Measurements from ENCODE around the gene CTAGE9.
"Not testable (repeated sequence)": the region's sequence is repeated elsewhere in the genome, so short reads cannot be mapped to it uniquely, and the experiment has no call there.

Gene CTAGE9, protein sequence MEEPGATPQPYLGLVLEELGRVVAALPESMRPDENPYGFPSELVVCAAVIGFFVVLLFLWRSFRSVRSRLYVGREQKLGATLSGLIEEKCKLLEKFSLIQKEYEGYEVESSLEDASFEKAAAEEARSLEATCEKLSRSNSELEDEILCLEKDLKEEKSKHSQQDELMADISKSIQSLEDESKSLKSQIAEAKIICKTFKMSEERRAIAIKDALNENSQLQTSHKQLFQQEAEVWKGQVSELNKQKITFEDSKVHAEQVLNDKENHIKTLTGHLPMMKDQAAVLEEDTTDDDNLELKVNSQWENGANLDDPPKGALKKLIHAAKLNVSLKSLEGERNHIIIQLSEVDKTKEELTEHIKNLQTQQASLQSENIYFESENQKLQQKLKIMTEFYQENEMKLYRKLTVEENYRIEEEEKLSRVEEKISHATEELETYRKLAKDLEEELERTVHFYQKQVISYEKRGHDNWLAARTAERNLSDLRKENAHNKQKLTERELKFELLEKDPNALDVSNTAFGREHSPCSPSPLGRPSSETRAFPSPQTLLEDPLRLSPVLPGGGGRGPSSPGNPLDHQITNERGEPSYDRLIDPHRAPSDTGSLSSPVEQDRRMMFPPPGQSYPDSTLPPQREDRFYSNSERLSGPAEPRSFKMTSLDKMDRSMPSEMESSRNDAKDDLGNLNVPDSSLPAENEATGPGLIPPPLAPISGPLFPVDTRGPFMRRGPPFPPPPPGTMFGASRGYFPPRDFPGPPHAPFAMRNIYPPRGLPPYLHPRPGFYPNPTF

DNA sequence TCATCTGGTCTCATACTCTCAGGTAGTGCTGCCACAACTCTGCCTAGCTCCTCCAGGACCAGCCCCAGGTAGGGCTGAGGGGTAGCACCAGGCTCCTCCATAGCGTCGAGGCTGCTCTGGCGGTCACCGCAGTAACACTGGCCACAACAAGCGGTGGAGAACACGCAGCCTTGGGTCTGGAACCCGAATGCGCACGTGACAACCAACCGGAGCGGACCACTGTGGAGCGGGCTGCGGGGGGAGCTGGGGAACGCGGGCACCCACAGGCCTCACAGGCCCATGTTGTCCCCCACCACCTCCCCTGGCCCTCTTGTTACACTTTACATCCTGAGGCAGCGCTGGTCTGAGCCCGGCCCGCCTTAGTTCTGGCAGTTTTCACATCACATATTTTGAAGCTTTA lies at the start of gene CTAGE9:
TSS of gene CTAGE9 (minus strand) at position 101 of the 400 bp plus-strand sequence. CDS start at position 101, 0 bp downstream.
- DNase-seq, result not testable (repeated sequence)

DNA sequence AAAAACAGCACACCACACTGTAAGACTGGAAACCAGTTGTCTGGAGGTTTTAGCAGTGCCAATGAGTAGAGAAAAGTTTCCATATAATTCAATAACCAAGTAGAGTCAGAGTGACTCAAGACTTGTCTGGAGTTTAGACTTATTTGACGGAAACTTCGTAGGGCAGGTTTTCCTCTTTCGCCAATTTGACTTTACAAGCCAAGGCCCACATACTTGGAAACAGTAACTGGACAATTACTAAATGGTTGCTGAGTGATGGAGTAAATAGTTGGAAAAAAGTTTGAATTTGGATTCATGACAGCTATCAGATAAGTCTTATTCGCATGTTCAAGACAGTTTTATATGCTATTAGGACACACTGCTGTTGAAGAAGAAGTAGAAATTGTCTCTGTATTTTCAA lies 48.1 kb upstream of the CTAGE9 start:
- no peak for DNase-seq

DNA sequence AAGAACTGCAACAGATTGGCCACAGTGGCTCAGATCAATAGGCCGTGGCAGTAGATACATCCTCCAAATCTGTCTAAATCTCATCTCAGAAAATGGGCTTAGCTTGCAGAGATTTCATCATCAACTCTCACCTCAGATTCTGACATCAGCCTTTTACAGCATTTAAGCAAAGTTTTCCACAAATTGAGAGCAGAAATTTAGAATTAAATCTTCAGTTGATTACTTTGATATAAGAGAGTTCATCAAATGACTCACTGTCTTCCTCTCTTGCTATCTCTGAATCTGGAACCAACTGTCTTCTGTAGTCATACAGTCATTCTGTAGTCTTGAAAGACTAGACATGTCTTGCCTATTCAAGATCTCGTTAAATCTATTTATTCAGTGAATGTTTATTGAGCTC lies 45.2 kb upstream of the CTAGE9 start:
- no peak for DNase-seq

DNA sequence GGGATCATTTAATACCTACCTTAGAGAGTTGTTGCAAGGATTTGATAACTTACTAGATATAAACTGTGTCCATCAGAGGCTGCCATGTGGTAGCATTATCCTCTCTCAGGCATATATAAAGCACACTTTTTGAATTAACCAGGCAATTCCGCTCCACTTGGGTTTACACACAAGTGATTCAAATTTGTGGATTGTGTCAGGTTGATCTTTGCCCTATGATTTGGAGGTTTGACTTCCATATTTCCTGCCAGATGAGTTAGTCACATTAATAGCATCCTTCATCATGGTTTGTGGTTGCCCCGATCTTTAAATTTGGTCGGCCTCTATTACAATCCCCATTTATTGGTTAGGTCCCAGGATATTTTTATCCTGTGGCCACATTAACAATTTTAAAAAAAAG lies 44.8 kb upstream of the CTAGE9 start:
- no peak for DNase-seq

DNA sequence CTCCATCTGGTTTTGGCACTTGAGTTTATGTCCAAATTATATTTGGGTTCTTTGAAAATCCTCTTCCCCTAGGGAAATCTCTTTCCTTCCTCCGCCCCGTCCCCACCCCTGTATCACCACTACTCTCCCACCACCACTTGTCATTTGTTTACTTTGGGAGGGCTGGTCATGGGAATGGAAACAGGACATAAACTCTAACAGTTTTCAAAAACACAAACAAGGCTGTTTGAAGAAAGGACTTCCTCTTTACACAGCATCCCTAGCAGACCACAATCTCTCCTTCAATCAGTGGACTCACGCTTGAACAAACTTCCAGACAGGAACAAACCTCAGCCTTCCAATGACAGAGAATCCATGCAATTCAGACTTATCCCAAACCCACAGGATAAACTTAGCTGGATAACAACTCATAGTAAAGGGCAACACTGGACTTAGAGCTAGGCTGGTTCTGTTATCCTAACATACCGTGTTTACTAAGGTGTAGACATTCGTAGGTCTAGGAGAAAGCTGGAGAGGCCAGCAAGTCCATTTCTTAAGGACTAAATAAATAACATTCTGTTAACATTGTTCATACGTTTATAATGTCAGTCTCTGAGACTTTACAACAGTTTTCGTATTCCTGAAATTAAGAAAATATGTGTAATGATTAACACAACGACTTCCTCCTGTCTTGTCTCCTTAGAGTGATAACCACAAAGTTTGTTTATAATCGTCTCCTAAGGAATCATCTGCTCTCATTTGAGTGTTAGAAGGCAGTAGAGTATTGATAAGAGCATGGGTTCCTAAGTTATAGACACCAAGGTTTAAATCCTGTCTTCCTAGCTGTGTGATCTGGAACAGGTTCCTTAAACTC lies 44.1 kb upstream of the CTAGE9 start:
- no peak for DNase-seq

DNA sequence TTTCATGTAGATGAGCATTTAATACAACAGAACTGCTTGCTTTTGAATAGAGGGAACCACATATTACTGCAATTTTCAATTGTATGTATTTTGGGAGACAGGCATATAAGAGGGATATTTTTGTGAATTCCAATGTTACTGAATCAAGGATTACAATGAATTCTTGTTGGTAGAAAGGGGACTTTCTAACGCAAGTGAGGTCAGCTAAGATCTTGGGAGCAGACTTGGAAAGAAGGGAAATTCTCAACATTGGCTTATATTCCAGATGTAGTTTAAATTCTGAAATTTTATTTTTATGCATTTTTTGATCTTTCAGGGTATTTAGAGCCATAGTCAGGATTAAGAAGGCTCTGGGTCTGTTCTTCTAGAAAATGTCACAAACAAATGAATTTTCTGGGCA lies 43.3 kb upstream of the CTAGE9 start:
- DNase-seq, result no peak

DNA sequence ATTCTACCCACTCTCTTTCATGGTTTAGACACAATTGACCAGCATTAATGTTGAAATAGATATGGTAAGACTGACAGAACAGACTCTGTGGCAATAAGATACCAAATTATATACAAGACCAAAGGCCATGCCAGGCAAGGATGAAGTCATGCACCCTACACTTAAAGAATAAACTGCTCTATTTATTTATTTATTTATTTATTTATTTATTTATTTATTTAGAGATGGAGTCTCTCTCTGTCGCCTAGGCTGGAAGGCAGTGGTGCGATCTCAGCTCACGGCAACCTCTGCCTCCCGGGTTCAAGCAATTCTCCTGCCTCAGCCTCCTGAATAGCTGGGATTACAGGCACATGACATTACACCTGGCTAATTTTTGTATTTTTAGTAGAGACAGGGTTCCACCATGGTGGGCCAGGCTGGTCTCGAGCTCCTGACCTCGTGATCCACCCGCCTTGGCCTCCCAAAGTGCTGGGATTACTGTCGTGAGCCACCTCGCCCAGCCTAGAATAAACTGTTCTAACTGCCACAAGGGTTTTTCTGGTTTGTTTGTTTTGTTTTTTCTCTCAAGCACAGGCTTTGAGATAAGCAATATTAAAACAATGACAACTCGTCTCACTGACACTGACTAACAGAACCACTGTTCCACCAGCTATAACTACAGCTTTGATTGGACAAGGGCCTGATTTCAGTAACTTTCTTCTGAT lies 40.3 kb upstream of the CTAGE9 start:
- not testable (repeated sequence) for DNase-seq

DNA sequence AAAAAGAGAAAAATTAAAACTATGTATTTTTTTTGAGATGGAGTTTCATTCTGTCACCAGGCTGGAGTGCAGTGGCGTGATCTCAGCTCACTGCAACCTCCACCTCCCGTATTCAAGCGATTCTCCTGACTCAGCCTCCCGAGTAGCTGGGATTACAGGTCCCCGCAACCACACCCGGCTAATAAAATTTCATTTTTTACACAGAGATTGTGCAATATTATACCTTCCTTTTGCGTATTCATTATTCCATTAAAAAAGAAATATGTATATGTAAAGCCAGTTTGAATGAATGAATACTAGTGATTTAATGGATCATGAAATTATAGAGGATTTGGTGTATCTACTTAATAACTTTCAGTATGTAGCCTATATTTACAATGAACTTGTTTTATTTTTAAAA lies 38.2 kb upstream of the CTAGE9 start:
- DNase-seq, result no peak

DNA sequence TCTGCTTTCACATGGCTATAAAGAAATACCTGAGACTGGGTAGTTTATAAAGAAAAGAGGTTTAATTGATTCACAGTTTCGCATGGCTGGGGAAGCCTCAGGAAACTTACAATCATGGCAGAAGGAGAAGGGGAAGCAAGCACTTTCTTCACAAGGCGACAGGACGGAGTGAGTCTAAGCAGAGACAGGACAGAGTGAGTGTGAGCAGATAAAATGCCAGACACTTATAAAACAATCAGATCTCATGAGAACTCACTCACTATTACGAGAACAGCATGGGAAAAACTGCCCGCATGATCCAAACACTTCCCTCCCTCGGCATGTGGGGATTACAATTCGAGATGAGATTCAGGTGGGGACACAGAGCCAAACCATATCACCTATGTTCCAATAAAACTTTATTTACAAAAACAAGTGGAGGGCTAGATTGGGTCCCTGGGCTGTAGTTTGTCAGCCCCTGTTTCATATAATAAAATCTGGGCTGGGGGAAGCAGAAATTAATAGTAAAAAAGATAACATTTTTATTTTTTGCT lies 37.1 kb upstream of the CTAGE9 start:
- DNase-seq, result no peak

DNA sequence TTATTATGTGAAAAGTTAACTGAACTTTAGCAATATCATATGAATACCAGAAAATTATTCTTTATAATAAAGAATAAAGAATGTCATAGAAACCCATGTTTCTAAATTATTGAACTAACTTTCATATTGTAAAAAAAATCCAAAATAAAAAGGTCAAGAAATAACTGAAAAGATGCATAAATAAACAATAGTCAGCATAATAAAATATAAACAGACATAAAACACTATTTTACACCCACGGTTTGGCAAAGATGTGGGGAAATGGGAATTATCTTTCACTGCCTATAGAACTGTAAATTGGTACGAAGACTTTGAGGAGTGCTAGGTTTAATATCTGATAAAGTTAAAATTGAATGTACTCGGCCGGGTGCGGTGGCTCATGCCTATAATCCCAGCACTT lies 34.7 kb upstream of the CTAGE9 start:
- no peak for DNase-seq

DNA sequence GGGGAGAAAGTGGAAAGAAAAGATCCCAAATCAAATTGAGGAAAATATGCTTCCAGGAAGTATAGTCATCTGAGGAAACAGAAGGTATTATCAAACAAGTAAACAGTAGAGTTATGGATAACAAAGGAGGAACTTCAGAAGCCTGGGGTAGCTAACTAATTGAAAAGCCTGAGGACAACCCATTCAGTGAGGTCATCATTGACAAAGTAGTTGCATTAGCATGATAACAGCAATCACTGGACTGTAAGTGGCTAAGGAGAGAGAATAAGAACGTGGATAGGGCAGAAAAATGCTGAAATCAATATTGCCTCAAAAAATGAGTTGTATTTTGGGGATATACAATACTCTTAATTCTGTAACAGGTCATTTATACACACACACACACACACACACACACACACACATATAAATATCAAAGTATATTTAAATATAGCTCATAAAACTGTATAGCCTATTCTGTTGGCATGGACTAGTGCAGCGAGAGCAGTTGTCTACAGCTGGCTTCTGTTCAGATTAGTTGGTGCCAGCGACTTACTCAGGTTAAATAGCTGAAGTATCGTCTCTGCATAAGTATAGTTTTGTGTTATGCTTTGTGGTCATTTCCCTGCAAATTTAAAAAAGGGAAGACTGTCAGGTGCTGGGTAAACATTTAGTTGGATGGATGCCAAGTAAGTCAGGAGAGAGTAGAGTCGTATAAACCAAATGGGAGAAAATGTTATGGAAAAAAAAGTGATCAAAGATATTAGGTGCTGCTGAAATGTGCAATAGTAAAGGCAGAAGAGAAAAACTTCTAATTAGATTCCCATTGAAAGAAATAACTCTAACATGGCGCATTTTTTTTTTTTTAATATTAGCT lies 33.8 kb upstream of the CTAGE9 start:
- no peak for DNase-seq

DNA sequence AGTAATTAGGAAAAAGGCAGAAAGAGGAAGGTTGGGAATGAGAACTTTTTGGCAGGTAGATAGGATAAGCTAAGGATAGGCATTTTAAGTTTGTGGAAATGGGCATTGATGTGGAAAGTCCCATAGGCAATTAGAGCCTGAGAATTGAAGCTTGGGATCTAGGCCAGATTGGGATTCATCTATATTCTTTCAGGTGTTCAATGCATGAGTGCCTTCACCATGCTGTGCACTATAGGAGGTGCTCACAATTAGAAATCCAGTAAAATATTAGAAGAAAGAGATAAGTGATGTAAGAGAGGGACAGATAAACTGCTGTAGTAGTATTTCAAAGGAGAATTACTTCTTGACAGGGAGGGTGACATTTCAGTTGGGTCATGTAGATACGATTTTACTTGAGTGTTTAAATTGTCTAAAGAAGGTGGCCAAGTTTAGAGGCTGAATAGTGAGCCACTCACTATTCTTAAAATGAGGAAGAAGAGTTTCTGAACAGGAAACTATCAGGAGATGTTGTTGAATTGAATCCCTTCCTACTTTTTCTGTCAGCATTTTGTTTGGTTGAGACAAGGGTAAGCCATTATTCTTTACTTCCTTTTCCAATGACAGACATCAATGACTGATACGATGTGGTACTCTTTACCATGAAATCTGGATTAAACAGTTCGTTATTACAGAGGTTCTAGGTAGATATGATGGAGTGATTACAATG lies 31.0 kb upstream of the CTAGE9 start:
- DNase-seq, result no peak

DNA sequence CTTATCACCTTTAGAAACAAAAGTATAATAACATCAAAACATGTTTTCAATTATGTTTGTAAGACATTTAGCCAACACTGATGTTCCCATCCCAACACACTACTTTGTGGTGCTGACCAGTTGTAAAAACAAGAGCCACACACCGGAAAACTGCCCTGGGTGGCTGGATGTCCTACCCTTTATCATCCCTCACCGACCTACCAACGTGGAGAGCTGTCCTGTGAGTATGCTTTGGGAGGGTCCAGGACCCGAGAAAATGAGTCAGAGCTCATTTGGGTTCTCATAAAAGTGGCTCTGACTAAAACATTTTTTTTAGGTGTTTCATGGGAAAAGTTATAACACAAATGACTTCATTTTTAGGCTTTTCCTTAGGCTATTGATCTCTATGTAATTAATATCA lies 29.3 kb upstream of the CTAGE9 start:
- DNase-seq, result no peak

DNA sequence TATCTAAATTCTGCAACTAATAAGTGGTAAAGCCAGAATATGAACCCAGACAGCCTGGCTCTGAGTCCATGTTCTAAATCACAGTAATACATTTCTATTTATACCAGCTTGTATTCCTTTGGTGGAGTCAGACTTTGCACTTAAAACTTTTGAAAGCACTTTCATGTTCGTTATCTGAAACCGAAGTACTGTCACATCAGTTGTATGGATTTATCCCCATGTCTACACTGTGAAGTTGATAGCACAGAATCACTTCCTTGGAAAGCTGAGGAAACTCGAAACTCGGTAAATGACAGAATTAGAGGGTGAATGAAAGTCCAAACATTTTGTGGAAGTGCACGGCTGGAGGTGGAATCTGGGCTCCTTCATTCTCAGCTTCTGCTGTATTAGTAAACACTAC lies 28.3 kb upstream of the CTAGE9 start:
- DNase-seq, result no peak

DNA sequence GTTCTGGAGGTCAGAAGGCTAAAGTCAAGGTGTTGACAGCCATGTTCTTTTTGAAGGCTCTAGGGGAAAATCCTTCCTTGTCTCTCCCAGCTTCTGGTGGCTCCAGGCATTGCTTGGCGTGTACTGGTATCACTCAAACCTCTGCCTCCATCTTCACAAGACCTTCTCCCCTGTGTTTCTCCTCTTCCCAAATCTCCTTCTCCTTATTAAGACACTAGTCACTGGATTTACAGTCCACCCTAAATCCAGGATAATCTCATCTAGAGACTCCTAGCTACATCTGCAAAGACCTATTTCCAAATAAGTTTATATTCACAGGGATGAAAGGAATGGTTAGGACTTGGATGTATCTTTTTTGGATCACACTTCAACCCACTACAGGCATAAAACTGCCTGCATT lies 26.0 kb upstream of the CTAGE9 start:
- DNase-seq, result no peak

DNA sequence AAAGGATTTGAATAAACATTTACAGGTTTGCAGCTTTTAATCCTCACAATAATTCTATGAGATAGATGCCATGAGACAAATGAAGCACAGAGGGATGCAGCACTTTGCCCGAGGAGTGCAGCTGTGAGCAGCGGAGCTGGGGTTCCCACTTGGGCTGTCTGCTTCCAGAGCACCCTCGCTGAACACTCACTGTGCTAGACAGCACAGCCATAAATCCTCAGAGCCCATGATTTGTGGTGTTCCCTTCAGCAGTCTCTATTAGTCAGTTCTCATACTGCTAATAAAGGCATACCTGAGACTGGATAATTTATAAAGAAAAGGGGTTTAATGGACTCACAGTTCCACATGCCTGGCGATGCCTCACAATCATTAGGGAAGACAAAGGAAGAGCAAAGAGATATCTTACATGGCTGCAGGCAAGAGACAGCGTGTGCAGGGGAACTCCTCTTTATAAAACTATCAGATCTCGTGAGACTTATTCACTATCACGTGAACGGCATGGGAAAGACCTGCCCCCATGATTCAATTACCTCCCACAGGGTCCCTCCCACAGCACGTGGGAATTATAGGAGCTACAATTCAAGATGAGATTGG lies 25.3 kb upstream of the CTAGE9 start:
- no peak for DNase-seq

DNA sequence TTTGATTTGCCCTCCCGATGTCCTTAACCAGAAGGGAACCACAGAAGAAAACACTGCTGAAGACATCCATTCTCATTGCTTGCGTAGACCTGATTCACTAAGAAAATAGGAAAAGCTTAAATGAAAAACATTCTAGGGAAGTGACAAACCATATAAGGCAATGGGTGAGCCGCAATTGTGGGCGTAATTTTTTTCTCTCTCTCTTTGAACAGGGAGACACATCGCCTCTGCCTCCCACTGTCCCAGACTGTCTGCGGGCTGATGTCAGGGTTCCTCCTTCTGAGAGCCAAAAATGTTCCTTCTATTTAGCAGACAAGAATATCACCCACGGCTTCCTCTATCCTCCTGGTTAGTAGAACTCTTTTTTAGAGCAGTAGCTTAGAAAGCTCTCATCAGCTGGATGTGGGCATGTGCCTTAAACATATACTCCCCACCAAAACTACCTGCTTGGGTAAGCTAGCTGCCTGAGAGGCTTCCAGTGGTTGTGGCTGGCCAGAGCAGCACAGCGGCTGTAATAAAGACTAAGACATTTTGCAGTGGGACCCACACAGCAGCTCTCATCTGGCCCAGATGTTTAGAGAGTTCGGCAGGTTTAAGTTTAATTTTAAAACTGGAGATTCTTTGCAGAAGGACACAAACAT lies 22.7 kb upstream of the CTAGE9 start:
- no peak for DNase-seq

DNA sequence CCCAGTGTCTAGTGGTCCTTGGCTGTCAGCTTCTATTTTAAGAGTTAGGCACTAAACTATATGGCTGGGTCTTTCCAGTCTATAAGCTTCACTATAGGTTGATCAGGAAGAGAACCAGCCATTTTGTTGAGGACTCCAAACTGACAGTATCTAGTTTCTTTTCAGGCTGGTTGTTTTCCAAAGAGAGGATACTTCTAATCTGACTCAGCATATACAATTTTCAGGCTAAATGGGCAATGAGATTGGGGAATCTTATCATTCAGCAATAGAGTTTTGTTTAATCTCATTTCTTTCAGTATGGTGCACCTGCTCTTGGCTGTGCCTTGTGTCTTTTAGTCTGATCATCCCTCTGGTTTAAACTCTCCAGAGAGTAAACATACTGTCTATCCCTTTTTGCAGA lies 20.4 kb upstream of the CTAGE9 start:
- no peak for DNase-seq

DNA sequence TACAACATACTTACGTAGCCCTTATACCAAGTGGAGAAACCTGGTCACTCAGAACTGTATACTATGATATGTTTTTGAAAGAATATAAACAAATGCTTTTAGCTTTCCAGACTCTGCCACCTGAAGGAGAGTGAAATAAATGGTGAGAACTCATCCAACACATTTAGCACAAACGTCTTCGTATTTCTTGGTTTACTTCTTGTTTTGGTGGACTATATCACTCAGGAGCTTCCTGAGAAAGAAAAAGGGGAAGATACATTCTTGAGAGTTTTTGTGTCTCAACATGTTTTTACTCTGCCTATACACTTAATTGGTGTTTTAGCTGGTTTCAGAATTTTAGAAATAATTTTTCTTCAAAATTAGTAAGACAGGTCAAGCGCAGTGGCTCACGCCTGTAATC lies 19.4 kb upstream of the CTAGE9 start:
- DNase-seq, result no peak

DNA sequence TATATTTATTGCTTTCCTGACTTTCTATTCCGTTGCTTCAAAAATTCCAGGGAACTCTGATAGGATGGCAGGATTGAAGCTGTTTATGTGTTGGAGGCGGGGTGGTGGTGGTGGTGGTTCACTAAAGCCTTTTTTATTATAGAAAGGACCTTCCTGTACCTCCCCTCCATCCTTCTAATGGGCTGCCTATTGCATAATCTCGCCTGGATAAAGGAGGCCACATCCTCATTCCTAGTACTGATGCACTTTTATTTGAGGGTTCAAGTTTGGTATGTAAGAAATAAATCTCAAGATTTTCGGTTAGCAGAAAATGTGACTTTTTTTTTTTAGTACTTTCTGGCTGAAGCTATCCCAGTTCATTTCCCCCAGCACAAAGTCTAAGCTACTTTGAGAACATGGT lies 18.7 kb upstream of the CTAGE9 start:
- no peak for DNase-seq
